8988T (cell line): ENCODE results near the gene CFAP57.
"Not testable (repeated sequence)": the region's sequence is repeated elsewhere in the genome, so short reads cannot be mapped to it uniquely, and the experiment has no call there.

Experiments used
- DNase-seq: peaks from one replicate; pipeline ENCODE4 v3.0.0; 2011

Gene CFAP57

GRCh38 chr1:43177691-43178090 lies 5.6 kb downstream of the CFAP57 start:
- no peak for DNase-seq

- DNase-seq: no peak
Observed at GRCh38 chr1:43184388-43184787, 12.3 kb downstream of the CFAP57 start.

- no peak for DNase-seq
Observed at GRCh38 chr1:43184995-43185394, 12.9 kb downstream of the CFAP57 start.

- DNase-seq: no peak
Observed at GRCh38 chr1:43188106-43188505, 16.0 kb downstream of the CFAP57 start.

- no peak for DNase-seq
Observed at GRCh38 chr1:43194509-43194908, 22.4 kb downstream of the CFAP57 start.

- DNase-seq: no peak
Observed at GRCh38 chr1:43197343-43198127, 25.4 kb downstream of the CFAP57 start.

GRCh38 chr1:43199093-43199726 lies 27.1 kb downstream of the CFAP57 start:
- no peak for DNase-seq

- DNase-seq: no peak
Observed at GRCh38 chr1:43203859-43204258, 31.7 kb downstream of the CFAP57 start.

- DNase-seq: no peak
Observed at GRCh38 chr1:43204394-43204793, 32.3 kb downstream of the CFAP57 start.

GRCh38 chr1:43205671-43206070 lies 33.5 kb downstream of the CFAP57 start:
- DNase-seq: no peak

- no peak for DNase-seq
Observed at GRCh38 chr1:43206600-43207228, 34.6 kb downstream of the CFAP57 start.

- DNase-seq: no peak
Observed at GRCh38 chr1:43207229-43207853, 35.2 kb downstream of the CFAP57 start.

- not testable (repeated sequence) for DNase-seq
Observed at GRCh38 chr1:43208277-43208676, 36.1 kb downstream of the CFAP57 start.

GRCh38 chr1:43214501-43215444 lies 42.6 kb downstream of the CFAP57 start:
- no peak for DNase-seq

- DNase-seq: no peak
Observed at GRCh38 chr1:43217747-43218146, 45.6 kb downstream of the CFAP57 start.

GRCh38 chr1:43220905-43221778 lies 49.0 kb downstream of the CFAP57 start:
- DNase-seq: no peak

GRCh38 chr1:43221797-43222196 lies 49.7 kb downstream of the CFAP57 start:
- no peak for DNase-seq

- DNase-seq: no peak
Observed at GRCh38 chr1:43222879-43223278, 50.7 kb downstream of the CFAP57 start.

GRCh38 chr1:43225168-43225567 lies 53.0 kb downstream of the CFAP57 start:
- no peak for DNase-seq

GRCh38 chr1:43227143-43227764 lies 55.1 kb downstream of the CFAP57 start:
- peak; percentile 46 for DNase-seq
